Liver (tissue), 9 donors: ENCODE data around the gene AIP. TPM values are rescaled to one million over a fixed set of nuclear protein-coding genes. Genes with fewer than 3 reads are reported as not detected.

Experiments used
- DNase-seq: peaks from one replicate; pipeline ENCODE4 v3.0.0-alpha.2; 2017; ENCODE audit warnings: low spot score
- H3K27ac ChIP-seq, 2 donors: one replicate each; pipeline ENCODE4 v1.7.0; 2013; ENCODE audit warnings: inconsistent platforms in 2 of 2, low read length in 2 of 2, control low read depth in 1 of 2, low read depth in 1 of 2, mild to moderate bottlenecking in 1 of 2
- H3K27me3 ChIP-seq, 4 donors: one replicate each; pipeline versions ENCODE4 v1.6.1 to v1.7.0; 2013; ENCODE audit warnings: low read length in 3 of 4, inconsistent platforms in 1 of 4, mild to moderate bottlenecking in 1 of 4, moderate library complexity in 1 of 4; ENCODE audit not compliant: control insufficient read depth in 4 of 4, insufficient read depth in 4 of 4
- H3K36me3 ChIP-seq, 4 donors: one replicate each; pipeline versions ENCODE4 v1.6.1 to v1.7.0; 2013; ENCODE audit warnings: low read length in 3 of 4, mild to moderate bottlenecking in 3 of 4, low read depth in 1 of 4, moderate library complexity in 1 of 4; ENCODE audit not compliant: control insufficient read depth in 4 of 4, insufficient read depth in 3 of 4
- H3K4me1 ChIP-seq, 4 donors: one replicate each; pipeline versions ENCODE4 v1.6.1 to v1.7.0; 2013; ENCODE audit warnings: low read length in 3 of 4, mild to moderate bottlenecking in 3 of 4, moderate library complexity in 1 of 4; ENCODE audit not compliant: control insufficient read depth in 4 of 4, insufficient read depth in 4 of 4
- H3K4me3 ChIP-seq, 3 donors: one replicate each; pipeline versions ENCODE4 v1.6.1 to v1.7.0; 2013; ENCODE audit warnings: low read length in 3 of 3, control low read depth in 1 of 3, low read depth in 1 of 3, mild to moderate bottlenecking in 1 of 3
- H3K9ac ChIP-seq, 2 donors: one replicate each; pipeline ENCODE4 v1.7.0; 2013; ENCODE audit warnings: low read length in 2 of 2, mild to moderate bottlenecking in 2 of 2, moderate library complexity in 2 of 2, control low read depth in 1 of 2, low read depth in 1 of 2
- H3K9me3 ChIP-seq, 4 donors: one replicate each; pipeline versions ENCODE4 v1.6.1 to v1.7.0; 2013; ENCODE audit warnings: low read length in 3 of 4; ENCODE audit not compliant: control insufficient read depth in 4 of 4
- ATF3 ChIP-seq: IDR thresholded peaks from 2 replicates; pipeline ENCODE4 v1.6.1; 2016; ENCODE audit warnings: antibody characterized with exemption
- CTCF ChIP-seq: fragments of 150-350 bp; IDR thresholded peaks from 2 replicates; pipeline ENCODE4 v1.5.1; 2017; ENCODE audit warnings: improper control_type of control experiment, low read depth, low read length; ENCODE audit not compliant: missing input control
- EGR1 ChIP-seq, 2 donors: IDR thresholded peaks; 2 replicates each; pipeline ENCODE4 v1.6.1; 2016 to 2018; ENCODE audit warnings: antibody characterized with exemption in 2 of 2, low read depth in 2 of 2
- FOXA1 ChIP-seq: IDR thresholded peaks from 2 replicates; pipeline ENCODE4 v1.6.1; 2016; ENCODE audit warnings: antibody characterized with exemption
- GABPA ChIP-seq, 2 donors: IDR thresholded peaks in 1 of 2; conservative IDR thresholded peaks in 1 of 2; 2 replicates each; pipeline ENCODE4 v1.6.1; 2016; ENCODE audit warnings: antibody characterized with exemption in 2 of 2, mild to moderate bottlenecking in 1 of 2, moderate library complexity in 1 of 2
- HNF4A ChIP-seq, 2 donors: conservative IDR thresholded peaks; 2 replicates each; pipeline ENCODE4 v1.6.1; 2016; ENCODE audit warnings: antibody characterized with exemption in 2 of 2, mild to moderate bottlenecking in 2 of 2
- HNF4G ChIP-seq: IDR thresholded peaks from 2 replicates; pipeline ENCODE4 v1.6.1; 2016; ENCODE audit warnings: antibody characterized with exemption
- JUND ChIP-seq, 2 donors: IDR thresholded peaks; 2 replicates each; pipeline ENCODE4 v1.6.1; 2016; ENCODE audit warnings: antibody characterized with exemption in 2 of 2
- MAX ChIP-seq: IDR thresholded peaks from 2 replicates; pipeline ENCODE4 v1.6.1; 2016; ENCODE audit warnings: antibody characterized with exemption
- NR2F2 ChIP-seq: IDR thresholded peaks from 2 replicates; pipeline ENCODE4 v1.6.1; 2016; ENCODE audit warnings: antibody characterized with exemption
- RAD21 ChIP-seq, 2 donors: IDR thresholded peaks; 2 replicates each; pipeline ENCODE4 v1.6.1; 2016; ENCODE audit warnings: antibody characterized with exemption in 2 of 2, mild to moderate bottlenecking in 2 of 2
- REST ChIP-seq: IDR thresholded peaks from 2 replicates; pipeline ENCODE4 v1.6.1; 2016; ENCODE audit warnings: antibody characterized with exemption, mild to moderate bottlenecking
- RXRA ChIP-seq, 2 donors: IDR thresholded peaks; 2 replicates each; pipeline ENCODE4 v1.6.1; 2017 to 2018; ENCODE audit warnings: antibody characterized with exemption in 2 of 2, mild to moderate bottlenecking in 1 of 2
- SP1 ChIP-seq: IDR thresholded peaks from 2 replicates; pipeline ENCODE4 v1.6.1; 2018; ENCODE audit warnings: antibody characterized with exemption, mild to moderate bottlenecking
- YY1 ChIP-seq: IDR thresholded peaks from 2 replicates; pipeline ENCODE4 v1.6.1; 2016; ENCODE audit warnings: antibody characterized with exemption, mild to moderate bottlenecking
- ZBTB33 ChIP-seq: IDR thresholded peaks from 2 replicates; pipeline ENCODE4 v1.6.1; 2016; ENCODE audit warnings: antibody characterized with exemption
- WGBS: extraction: QIAGEN DNeasy Blood & Tissue Kit; methylation state at CpG from one replicate; pipeline ENCODE4 v1.1.7; 2013; 5-methylcytosine and 5-hydroxymethylcytosine counted together
- polyA plus RNA-seq, 2 donors: library from polyadenylated mRNA; stranded (reverse) in 1 of 2; unstranded in 1 of 2; fragments of 200-250 nt in 1 of 2; fragments of >200 nt in 1 of 2; fragmentation: Nextera tagmentation in 1 of 2; extraction: Ambion mirVana in 1 of 2; gene quantifications; one replicate each; pipeline versions ENCODE4 v1.2.1 to v1.2.3, GENCODE V29; 2013 to 2015
- total RNA-seq, 2 donors: library from RNA; depleted of rRNA; stranded (reverse); fragments of >200 nt; gene quantifications; one replicate each; pipeline ENCODE4 v1.2.3, GENCODE V29; 2014
- donor health status: healthy.
- donor health status: healthy.
- donor health status: healthy.
- donor health status: healthy.
- donor health status: healthy.

The AIP gene
- total and polyA plus RNA-seq, 4 donors, result 17.6 to 28.2 (median 23.1) TPM

GRCh38 chr11:67468759-67469507 lies 13.9 kb upstream of the AIP start, which contains the start of gene TMEM134:
Gene TMEM134 (minus strand): TSS chr11:67469251. CDS start chr11:67469192, 59 bp downstream.
- Histone ChIP-seq H3K4me3 (peak within 1 kb of the TSS; percentile 80 to 91 (median 86)), H3K36me3 (no peaks in the 10 kb centered on the region), H3K9ac (peak within 1 kb of the TSS; percentile 85 to 88), H3K27me3 (no peaks in the 10 kb centered on the region), H3K4me1 (peaks cover 19 to 42% (median 30%) of the 10 kb centered on the region in 4 donors), H3K9me3 (no peaks in the 10 kb centered on the region), H3K27ac (peak within 1 kb of the TSS; percentile 86 to 90)
- DNase-seq, result peak; percentile 96
- WGBS, result under 1% methylated on average over 76 of the region's 76 CpGs
- TF ChIP-seq GABPA (IDR thresholded peaks at IDR 0.05 in 1 of 2, conservative IDR thresholded peaks at IDR 0.05 in 1 of 2) (no peak), REST (no peak), EGR1 (IDR thresholded peaks at IDR 0.05; ENCODE audit: low read depth in 2 of 2) (peak in 1 of 2 donors; percentile 75), RXRA (IDR thresholded peaks at IDR 0.05) (no peak), FOXA1 (no peak), HNF4G (no peak), NR2F2 (no peak), CTCF (peak; percentile 39), ZBTB33 (no peak), RAD21 (IDR thresholded peaks at IDR 0.05) (peak; percentile 59 to 76), JUND (IDR thresholded peaks at IDR 0.05) (no peak), SP1 (peak; percentile 52), YY1 (peak; percentile 94), HNF4A (conservative IDR thresholded peaks at IDR 0.05) (no peak)

GRCh38 chr11:67469508-67469811 lies 13.4 kb upstream of the AIP start:
- peak overlapping the region; percentile 72 to 91 (median 80) for H3K4me3 ChIP-seq
- H3K4me1 ChIP-seq, result peaks cover 15 to 40% (median 29%) of the 10 kb centered on the region in 4 donors
- H3K9me3 ChIP-seq, result no peaks in the 10 kb centered on the region
- WGBS, result 22% methylated on average over 9 of the region's 9 CpGs
- TF ChIP-seq ATF3 (no peak), JUND (IDR thresholded peaks at IDR 0.05) (no peak), RXRA (IDR thresholded peaks at IDR 0.05) (no peak), RAD21 (IDR thresholded peaks at IDR 0.05) (no peak), HNF4G (no peak), HNF4A (conservative IDR thresholded peaks at IDR 0.05) (no peak), SP1 (no peak), ZBTB33 (no peak), MAX (no peak), FOXA1 (no peak), YY1 (no peak), NR2F2 (no peak)
- peak overlapping the region; percentile 60 to 88 for H3K9ac ChIP-seq
- no peak for DNase-seq
- H3K27ac ChIP-seq, result peak overlapping the region; percentile 86
- H3K36me3 ChIP-seq, result no peaks in the 10 kb centered on the region
- no peaks in the 10 kb centered on the region for H3K27me3 ChIP-seq
